K562 (cell line): Measurements from ENCODE around the gene RNF13. TPM values are rescaled to one million over a fixed set of nuclear protein-coding genes. Genes with fewer than 3 reads are reported as not detected.

Source experiments
- CREM ChIP-seq: IDR thresholded peaks from 2 replicates; pipeline ENCODE4 v1.6.1; 2014; ENCODE audit warnings: antibody characterized with exemption, low read depth
- CTBP1 ChIP-seq: fragments of 450-650 bp; IDR thresholded peaks from 2 replicates; pipeline ENCODE4 v1.6.1; 2016; ENCODE audit warnings: borderline replicate concordance
- E2F1 ChIP-seq: sonication (generic); formaldehyde crosslinking; IDR thresholded peaks from 2 replicates; pipeline ENCODE4 v1.8.1; 2023; ENCODE audit warnings: mild to moderate bottlenecking, missing genetic modification reagents, moderate library complexity
- EP400 ChIP-seq: fragments of 450-650 bp; IDR thresholded peaks from 2 replicates; pipeline ENCODE4 v1.6.1; 2017; ENCODE audit warnings: antibody characterized with exemption, mild to moderate bottlenecking, moderate library complexity
- KDM5B ChIP-seq: fragments of 200-600 bp; sonication (generic); IDR thresholded peaks from 2 replicates; pipeline ENCODE4 v1.6.1; 2012; ENCODE audit warnings: low read depth, mild to moderate bottlenecking, moderate library complexity, low read length, control low read depth, inconsistent platforms; ENCODE audit not compliant: insufficient replicate concordance
- MCM5 ChIP-seq: fragments of 450-650 bp; IDR thresholded peaks from 2 replicates; pipeline ENCODE4 v1.6.1; 2016; ENCODE audit warnings: low read depth
- MITF ChIP-seq: IDR thresholded peaks from 2 replicates; pipeline ENCODE4 v1.6.1; 2014; ENCODE audit warnings: antibody characterized with exemption
- MXI1 ChIP-seq: IDR thresholded peaks from 2 replicates; pipeline ENCODE4 v1.6.1; 2011; ENCODE audit warnings: low read depth, mild to moderate bottlenecking, improper control_type of control experiment, low read length
- POLR2AphosphoS2 ChIP-seq: IDR thresholded peaks from 2 replicates; pipeline ENCODE4 v1.6.1; 2012; ENCODE audit warnings: low read length, improper control_type of control experiment
- POLR2AphosphoS5 ChIP-seq: IDR thresholded peaks from 2 replicates; pipeline ENCODE4 v1.6.1; 2011; ENCODE audit warnings: mild to moderate bottlenecking, low read depth, low read length, moderate library complexity; ENCODE audit not compliant: control insufficient read depth, insufficient read depth
- RBFOX2 ChIP-seq: fragments of 200-400 bp; formaldehyde crosslinking; IDR thresholded peaks from 2 replicates; pipeline ENCODE4 v1.6.1; 2017; ENCODE audit warnings: low read depth, mild to moderate bottlenecking, low read length, moderate library complexity
- RBM25 ChIP-seq: fragments of 200-400 bp; formaldehyde crosslinking; IDR thresholded peaks from 2 replicates; pipeline ENCODE4 v1.6.1; 2018; ENCODE audit warnings: low read length, low read depth, moderate library complexity; ENCODE audit not compliant: severe bottlenecking
- SIN3B ChIP-seq: fragments of 450-650 bp; IDR thresholded peaks from 2 replicates; pipeline ENCODE4 v1.6.1; 2017; ENCODE audit warnings: low read depth, mild to moderate bottlenecking, moderate library complexity
- SMAD1 ChIP-seq: fragments of 150-350 bp; IDR thresholded peaks from 2 replicates; pipeline ENCODE4 v1.6.1; 2014; ENCODE audit warnings: low read length, low read depth; ENCODE audit not compliant: partially characterized antibody
- SNAPC5 ChIP-seq: fragments of 250-450 bp; sonication (Bioruptor Pico); IDR thresholded peaks from 2 replicates; pipeline ENCODE4 v1.8.0; 2021; ENCODE audit warnings: moderate library complexity, mild to moderate bottlenecking, inconsistent platforms
- SPI1 ChIP-seq: IDR thresholded peaks from 2 replicates; pipeline ENCODE4 v1.6.1; 2011; ENCODE audit warnings: low read depth, low read length, control low read depth, borderline replicate concordance
- ZBTB49 ChIP-seq: sonication (generic); formaldehyde crosslinking; IDR thresholded peaks from 2 replicates; pipeline ENCODE4 v1.8.0; 2022; ENCODE audit warnings: missing genetic modification reagents, mild to moderate bottlenecking, borderline replicate concordance
- ZFP91 ChIP-seq: sonication (generic); formaldehyde crosslinking; IDR thresholded peaks from 2 replicates; pipeline ENCODE4 v1.8.0; 2022; ENCODE audit warnings: mild to moderate bottlenecking, missing genetic modification reagents
- ZNF197 ChIP-seq: fragments of 200-800 bp; sonication (Bioruptor generic); IDR thresholded peaks from 2 replicates; pipeline ENCODE4 v1.6.1; 2016; ENCODE audit warnings: low read depth, missing genetic modification characterization, missing compliant biosample characterization
- ZNF316 ChIP-seq: fragments of 450-650 bp; IDR thresholded peaks from 2 replicates; pipeline ENCODE4 v1.6.1; 2016
- ZNF644 ChIP-seq: fragments of 200-800 bp; sonication (Bioruptor generic); IDR thresholded peaks from 2 replicates; pipeline ENCODE4 v1.6.1; 2016; ENCODE audit warnings: low read depth, missing genetic modification characterization, missing compliant biosample characterization
- polyA plus RNA-seq, 8 experiments: library from polyadenylated mRNA; depleted of rRNA in 4 of 8; stranded (reverse) in 5 of 8; unstranded in 3 of 8; fragments of >200 nt; fragmentation: Nextera tagmentation in 2 of 8; fragmentation: Illumina TruSeq in 1 of 8; extraction: Ambion mirVana in 2 of 8; extraction: Trizol in 1 of 8; gene quantifications; 2 replicates each; pipeline versions ENCODE4 v1.2.1 to v1.2.3, GENCODE V29; 2011 to 2014; ENCODE audit warnings: inconsistent platforms in 1 of 8, missing spikeins in 1 of 8
- total RNA-seq, 7 experiments: library from RNA; depleted of rRNA in 6 of 7; stranded (reverse); fragments of >200 nt in 6 of 7; fragmentation: Illumina TruSeq in 2 of 7; extraction: Trizol in 2 of 7; gene quantifications; 2 replicates each; pipeline versions ENCODE4 v1.2.1 to v1.2.3, GENCODE V29; 2011 to 2021; ENCODE audit warnings: low replicate concordance in 1 of 7

RNF13 gene
- total and polyA plus RNA-seq, 9 of the 15 experiments (the other 6 are each of a cell fraction or from before 2014, with no cell fraction given): 12.7 to 35.8 (median 18.9) TPM

- TF ChIP-seq MITF: no peak
- TF ChIP-seq POLR2AphosphoS5: peak; percentile 39; the same call in 1 of the 2 replicates
- no peak for TF ChIP-seq SIN3B
- TF ChIP-seq ZNF197: no peak
- no peak for TF ChIP-seq ZFP91 (CRISPR knock-in tag)
- peak; percentile 75 for TF ChIP-seq SPI1
- TF ChIP-seq KDM5B: peak; percentile 40
- no peak for TF ChIP-seq E2F1
- peak; percentile 56; the same call in 1 of the 2 replicates for TF ChIP-seq CREM
- TF ChIP-seq RBM25: peak; percentile 96
- no peak for TF ChIP-seq MXI1
- no peak for TF ChIP-seq ZNF316
- no peak for TF ChIP-seq CTBP1
- no peak for TF ChIP-seq ZBTB49
- TF ChIP-seq ZNF644 (tag): no peak
- TF ChIP-seq SMAD1: no peak
- no peak for TF ChIP-seq POLR2AphosphoS2
- no peak for TF ChIP-seq SNAPC5 (CRISPR knock-in tag)
- peak; percentile 21; the same call in 1 of the 2 replicates for TF ChIP-seq EP400
- TF ChIP-seq MCM5: no peak
- TF ChIP-seq RBFOX2: peak; percentile 77
These were observed at the start of gene RNF13 (continued) for GRCh38 chr3:149812606-149813366.
